DMS53 treated with DMSO at 0.1 percent for 48 hours (cell line): ENCODE data around the gene KCNH6.

ENCODE experiments used
- DNase-seq: peaks from one replicate; lab custom pipeline; 2025; ENCODE audit not compliant: unreplicated experiment; lab: John Stamatoyannopoulos, UW

The KCNH6 gene

DNA sequence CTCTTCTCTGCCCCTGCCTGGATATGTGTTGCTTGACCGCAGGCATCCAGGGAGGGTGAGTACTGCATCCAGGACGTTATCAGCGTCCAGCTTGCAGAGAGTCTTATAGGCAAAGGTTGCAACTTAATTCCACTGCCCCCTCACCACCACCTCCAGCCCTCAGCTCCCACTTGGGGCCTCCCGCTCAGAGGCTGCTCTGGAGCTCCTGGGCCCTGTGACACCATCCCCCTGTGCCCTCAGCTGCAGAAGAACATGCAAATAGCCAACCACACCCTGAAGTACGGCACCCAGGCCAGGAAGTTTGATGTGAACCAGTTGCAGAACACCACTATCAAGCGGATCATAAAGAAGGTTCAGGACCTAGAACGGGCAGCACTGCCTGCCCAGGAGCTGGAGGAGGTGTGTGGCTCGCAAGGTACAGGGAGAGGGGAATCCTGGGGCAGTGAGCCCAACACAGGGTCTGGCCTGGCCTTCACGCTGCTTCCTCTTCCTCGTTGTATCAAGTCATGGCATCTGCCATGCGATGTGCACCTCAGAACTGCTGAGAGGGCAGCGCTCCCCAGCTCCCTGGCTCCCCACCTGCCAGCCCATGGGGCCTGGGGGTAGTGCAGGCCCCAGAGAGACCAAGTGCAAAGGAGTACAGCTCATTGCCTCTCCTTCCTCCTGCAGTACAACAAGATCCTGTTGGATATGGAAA, 36.7 kb upstream of the KCNH6 start:
- DNase-seq: no peak

DNA sequence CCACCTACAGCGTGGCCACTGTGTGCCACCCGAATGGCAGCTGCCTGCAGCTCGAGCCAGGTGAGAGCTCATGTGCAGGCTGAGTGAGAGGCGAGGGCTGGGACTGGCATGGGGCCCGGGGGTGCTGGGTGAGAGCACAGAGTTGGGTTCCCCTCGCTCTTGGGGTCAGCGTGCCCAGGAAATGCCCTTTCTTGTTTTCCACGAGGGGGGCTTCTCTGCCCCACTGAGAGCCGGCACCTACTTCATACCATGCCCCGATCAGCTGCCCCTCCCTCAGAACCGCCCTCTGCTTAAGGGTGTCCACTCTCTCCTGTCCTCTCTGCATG, 36.2 kb upstream of the KCNH6 start:
- no peak for DNase-seq

DNA sequence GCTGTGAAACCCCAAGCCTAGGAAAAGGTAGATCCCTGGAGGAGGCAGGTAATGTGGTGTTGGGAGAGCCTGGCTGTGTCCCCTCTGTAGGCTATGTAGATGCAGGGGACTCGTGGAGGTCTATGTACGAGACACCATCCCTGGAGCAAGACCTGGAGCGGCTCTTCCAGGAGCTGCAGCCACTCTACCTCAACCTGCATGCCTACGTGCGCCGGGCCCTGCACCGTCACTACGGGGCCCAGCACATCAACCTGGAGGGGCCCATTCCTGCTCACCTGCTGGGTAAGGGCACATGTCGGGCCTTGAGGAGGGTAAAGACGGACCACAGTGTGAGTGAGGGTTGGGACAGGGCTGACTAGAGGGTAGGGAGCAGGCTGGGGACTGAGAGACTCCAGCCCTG, 34.3 kb upstream of the KCNH6 start:
- no peak for DNase-seq

DNA sequence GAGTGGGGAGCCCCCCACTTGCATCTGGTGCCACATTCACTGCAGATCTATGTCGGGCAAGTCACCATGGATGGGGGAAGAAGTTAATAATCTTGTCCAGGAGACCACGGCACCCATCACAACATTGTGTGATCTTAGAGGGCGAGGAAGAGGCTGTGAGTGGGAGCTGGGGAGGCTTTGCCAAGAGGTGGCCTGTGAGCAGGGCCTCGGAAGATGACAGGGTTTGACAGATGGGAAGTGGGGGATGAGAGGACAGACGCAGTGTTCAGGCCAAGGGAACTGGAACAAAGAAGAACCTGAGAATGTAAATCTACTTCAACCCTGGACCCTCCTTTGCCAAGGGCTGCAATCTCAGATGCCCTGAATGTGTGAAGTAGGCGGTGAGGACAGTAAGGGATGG, 33.9 kb upstream of the KCNH6 start:
- no peak for DNase-seq

DNA sequence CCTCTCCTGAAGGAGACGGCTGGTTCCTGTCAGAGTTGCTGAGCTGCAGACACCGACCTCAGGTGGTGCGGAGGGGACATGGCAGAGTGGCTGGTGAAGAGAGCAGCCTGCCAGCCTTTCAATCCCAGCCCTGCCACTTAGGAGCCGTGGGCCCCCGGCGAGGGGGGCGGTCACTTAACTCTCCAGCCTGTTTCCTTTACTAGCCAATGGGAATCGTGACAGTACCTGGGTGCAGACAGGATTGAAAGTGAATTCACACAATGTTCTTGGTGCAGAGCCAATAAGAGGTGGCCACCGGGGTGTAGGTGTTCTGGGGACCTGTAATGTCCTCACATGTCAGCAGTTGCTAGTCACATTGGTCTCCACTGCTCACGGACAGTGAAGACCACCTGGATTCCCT, 32.8 kb upstream of the KCNH6 start:
- DNase-seq: no peak

DNA sequence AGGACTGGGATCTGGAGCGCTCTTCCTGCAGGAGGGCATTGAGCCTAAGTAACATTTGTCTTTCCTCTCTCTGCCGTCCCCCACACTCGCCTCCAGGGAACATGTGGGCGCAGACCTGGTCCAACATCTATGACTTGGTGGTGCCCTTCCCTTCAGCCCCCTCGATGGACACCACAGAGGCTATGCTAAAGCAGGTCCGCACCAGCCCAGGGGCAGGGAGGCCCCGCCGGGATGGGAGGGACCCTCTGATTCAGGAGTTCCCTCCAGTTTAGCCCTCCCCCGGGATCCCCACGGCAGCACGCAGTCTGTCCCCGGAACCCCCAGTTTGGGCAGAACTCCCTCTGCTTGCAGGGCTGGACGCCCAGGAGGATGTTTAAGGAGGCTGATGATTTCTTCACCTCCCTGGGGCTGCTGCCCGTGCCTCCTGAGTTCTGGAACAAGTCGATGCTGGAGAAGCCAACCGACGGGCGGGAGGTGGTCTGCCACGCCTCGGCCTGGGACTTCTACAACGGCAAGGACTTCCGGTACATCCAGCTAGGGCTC, 32.2 kb upstream of the KCNH6 start:
- no peak for DNase-seq

DNA sequence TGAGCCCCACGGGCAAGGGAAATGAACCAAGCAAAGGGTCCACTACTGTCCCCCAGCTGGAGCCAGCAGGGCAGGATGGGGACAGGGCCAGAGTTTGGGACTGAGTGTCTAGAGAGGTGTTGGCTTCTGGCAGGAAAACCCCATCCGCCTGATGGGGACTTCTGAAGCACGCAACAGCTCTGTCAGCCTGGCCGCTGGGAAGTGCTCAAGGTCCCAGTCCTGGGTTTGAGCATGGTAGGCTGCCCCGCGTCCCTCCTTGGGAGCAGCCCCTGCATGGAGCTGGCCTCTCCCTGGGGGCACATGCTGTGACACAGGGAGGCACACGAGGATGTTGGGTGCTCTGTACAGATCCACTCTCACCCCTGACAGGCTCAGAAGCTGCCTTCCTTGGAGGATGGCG, 31.7 kb upstream of the KCNH6 start:
- DNase-seq: no peak

DNA sequence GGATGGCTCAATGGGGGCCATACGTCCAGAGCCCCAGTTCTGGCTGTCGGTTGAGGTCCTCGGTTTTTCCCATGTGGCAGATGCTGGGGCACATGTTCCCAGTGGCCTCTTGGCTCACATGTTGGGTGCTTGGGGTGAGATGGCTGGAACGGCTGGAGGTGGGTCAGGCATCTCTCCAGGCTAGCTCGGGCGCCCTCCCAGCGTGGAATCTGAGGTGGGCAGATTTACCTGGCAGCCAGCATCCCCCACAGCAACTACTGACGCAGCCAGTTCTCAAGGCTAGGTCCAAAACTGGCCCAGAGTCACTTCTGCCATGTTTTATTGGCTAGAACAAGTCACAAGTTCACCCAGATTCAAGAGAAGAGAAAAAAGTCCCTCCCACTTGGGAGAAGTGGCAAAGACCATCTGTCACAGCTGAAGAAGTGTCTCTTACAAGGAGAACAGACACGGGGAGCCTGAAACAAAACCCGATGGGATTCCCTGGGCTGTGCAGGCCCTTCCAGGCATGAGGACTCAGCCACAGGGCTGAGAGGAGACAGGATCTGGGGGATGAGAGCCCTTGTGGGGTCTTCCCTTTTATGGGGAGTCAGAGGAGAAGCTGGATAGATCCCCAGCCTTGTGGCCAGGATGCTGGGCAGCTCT, 31.1 kb upstream of the KCNH6 start:
- DNase-seq: no peak

DNA sequence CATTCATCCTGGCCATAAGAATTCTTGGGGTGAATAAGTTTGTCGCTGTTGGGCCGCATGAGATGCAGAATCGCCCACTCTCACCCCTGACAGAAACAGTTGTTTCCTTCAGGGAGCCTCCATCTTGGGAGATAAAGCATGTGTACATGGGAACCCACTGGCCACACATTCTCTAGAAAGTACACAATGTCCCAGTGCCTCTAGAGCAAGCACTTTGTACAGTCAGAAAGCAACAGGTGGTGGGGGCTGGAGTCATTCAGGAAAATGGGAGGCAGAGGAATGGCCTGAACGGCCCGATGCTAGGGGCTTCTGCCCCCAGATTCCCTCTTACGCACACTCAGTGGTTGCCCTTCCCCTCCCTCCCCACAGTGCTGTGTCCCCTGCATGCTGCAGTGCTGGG, 30.2 kb upstream of the KCNH6 start:
- DNase-seq: no peak

DNA sequence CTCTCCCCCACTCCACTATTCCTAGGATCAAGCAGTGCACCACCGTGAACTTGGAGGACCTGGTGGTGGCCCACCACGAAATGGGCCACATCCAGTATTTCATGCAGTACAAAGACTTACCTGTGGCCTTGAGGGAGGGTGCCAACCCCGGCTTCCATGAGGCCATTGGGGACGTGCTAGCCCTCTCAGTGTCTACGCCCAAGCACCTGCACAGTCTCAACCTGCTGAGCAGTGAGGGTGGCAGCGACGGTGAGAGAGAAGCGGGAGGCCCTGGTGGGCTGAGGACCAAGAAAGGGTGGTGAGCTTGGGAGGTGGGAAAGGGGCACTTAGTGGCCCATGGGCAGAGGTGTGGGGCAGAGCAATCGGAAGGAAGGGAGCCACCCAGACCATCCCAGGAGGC, 29.7 kb upstream of the KCNH6 start:
- DNase-seq: no peak

DNA sequence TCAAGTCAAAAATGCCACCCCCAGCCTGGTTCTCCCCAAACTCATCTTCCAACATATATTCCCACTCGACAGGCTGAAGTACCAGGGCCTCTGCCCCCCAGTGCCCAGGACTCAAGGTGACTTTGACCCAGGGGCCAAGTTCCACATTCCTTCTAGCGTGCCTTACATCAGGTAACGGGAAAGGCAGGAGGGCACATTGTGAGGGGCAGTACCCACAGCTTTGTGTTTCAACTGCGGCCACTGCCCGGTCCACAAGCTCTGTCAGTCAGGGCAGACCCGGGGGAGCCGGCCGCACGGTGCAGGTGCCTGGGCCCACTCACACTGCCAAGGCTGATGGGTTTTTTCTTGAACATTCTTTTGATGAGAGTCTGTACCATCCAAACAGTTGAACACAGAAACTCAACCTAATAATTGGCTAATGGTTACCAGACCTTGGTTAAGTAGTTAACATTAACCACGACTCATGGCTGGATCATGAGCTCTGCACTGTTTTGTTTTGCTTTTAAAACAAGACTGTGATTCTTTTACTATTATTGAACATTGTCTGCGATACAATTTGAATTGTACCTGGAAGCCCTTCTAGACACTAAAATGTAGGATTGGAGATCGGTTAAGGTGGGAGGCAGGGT, 28.7 kb upstream of the KCNH6 start:
- DNase-seq: no peak

DNA sequence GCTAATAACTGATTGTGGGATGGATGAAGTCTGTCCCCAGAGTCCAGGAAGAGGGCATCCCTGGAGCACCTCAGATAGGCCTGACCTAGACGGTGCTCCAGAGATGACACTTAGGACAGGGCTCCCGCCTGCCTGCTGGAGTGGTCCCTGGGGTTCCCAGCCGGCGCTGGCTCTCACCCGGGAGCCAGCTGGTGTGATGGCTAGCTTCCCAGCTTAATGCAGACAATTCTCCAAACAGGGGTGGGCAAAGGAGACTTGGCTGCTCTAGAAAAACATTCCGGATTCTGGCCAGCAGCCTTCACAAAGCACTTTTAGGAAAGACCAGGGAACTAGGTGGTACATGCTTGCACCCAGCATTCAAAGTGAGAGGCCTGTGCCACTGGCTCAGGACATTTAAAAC, 27.7 kb upstream of the KCNH6 start:
- DNase-seq: no peak

DNA sequence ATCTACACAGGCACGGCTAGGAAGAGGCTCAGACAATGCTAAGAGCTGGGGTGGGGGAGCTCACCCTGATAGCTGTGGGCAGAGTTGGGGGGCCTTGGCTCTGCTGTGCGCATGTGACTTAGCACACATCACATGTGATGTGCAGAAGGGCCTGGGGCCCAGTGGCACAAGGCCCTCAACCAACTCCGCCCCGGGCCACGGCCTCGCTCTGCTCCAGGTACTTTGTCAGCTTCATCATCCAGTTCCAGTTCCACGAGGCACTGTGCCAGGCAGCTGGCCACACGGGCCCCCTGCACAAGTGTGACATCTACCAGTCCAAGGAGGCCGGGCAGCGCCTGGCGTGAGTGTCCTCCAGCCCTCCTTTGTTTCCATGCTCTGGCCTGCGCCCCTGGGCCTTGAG, 27.0 kb upstream of the KCNH6 start:
- DNase-seq: no peak

DNA sequence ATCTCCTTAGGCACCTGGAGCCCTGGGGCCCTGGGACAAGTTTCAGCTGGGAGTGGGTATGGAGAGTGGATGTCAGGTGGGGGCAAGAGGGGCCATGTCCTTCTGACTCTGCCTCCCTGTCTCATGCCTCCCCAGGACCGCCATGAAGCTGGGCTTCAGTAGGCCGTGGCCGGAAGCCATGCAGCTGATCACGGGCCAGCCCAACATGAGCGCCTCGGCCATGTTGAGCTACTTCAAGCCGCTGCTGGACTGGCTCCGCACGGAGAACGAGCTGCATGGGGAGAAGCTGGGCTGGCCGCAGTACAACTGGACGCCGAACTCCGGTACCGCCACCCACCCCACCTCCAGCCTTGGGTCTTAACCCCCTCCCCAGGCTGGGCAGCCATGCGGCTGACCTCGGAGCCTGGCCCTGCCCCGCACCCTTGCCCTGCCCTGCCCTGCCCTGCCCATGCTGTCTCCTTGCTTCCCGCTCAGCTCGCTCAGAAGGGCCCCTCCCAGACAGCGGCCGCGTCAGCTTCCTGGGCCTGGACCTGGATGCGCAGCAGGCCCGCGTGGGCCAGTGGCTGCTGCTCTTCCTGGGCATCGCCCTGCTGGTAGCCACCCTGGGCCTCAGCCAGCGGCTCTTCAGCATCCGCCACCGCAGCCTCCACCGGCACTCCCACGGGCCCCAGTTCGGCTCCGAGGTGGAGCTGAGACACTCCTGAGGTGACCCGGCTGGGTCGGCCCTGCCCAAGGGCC, 26.3 kb upstream of the KCNH6 start:
- no peak for DNase-seq

DNA sequence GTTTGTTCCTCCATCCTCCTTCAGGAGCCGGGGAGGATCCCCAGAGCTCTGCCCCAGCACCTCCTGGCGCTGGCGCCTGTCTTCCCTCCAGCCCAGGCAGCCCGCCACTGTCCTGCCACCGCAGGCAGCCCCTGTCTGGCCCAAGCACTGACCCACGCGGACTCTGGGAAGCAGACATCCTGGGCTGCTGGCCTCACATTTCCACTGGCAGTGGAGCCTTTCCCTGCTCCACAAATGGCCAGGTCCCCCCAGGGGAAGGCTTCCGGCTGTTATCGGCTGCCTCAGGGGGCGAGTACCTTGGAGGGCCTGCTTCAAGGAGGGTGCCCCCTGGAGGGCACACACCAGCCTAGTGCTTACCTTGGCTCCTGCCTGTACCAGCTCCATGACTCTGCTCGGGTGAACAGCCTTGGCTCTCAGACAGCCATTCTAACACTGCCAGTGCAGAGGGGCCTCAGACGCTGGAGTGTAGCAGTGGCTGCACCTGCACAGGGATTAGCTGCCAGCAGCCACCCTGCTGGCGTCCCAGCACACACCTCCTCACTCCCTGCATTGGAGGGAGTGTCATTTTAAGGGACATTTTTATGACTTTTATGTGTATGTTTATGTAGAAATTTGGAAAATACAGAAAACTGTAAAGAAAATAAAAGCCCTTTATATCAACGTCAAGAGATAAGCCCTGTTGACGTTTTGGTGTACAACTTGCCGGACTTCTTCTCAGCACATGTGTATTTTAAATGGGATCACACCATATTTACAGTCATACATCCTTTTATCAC, 25.3 kb upstream of the KCNH6 start:
- DNase-seq: no peak

DNA sequence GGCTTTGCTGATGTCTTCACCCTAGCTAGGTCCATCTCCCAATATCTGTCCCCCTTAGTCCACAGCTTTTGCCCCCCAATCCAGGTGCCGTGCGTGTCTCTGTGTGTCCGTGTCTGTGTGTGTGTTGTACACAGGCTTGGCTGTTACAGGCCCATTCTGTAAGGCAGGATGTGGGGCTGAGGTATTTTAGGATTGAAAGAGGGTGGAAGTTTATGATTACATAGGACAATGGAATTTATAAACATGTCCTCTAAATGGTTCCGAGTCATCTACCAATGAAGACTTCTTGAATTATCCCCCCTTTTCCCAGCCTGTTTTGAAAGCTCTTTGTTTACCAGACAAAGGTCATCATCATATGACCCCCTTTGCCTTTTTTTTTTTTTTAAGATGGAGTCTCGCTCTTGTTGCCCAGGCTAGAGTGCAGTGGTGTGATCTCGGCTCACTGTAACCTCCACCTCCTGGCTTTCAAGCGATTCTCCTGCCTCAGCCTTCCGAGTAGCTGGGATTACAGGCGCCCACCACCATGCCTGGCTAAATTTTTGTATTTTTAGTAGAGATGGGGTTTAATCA, 24.4 kb upstream of the KCNH6 start:
- DNase-seq: no peak

DNA sequence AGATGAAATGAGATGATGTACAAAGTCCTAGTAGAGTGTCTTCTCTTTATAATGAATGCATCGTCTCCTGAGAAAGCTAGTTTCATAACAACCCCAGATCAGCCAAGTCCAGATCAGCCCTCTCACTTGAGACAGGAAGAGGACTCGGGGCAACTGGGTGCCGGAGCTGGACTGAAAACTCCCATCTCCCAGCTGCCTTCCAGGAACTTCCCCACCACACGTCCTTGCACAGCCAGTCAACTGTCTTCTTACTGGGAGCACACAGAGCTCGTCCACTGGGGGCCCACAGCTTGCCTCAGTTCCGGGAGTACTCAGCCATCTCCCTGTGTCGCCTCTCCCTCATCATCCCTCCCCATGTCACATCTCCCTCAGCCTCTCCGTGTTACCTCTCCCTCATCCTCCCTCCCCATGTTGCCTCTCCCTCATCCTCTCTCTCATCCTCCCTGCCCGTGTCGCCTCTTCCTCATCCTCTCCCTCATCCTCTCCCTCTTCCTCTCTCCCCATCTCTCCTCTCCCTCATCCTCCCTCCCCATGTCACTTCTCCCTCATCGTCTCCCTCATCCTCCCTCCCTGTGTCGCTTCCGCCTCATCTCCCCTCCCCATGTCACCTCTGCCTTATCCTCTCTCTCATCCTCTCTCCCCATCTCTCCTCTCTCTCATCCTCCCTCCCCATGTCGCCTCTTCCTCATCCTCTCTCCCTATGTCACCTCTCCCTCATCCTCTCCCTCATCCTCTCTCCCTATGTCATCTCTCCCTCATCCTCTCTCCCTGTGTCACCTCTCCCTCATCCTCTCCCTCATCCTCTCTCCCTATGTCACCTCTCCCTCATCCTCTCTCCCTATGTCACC, 22.4 kb upstream of the KCNH6 start:
- no peak for DNase-seq

DNA sequence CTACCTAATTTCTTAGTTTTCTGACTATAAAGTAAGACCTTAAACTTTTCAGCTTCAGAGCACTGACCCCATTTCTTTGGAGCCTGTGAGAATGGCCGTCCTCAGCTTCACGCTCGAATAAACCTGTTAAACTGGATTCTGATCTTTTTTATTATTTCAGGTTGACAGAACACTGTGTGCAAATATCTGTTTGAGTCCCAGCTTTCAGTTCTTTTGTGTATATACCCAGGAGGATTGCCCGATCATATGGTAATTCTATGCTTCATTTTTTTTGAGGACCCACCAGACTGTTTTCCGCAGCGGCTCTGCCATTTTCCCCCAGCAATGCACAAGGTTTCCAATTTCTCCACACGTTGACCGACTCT, 19.8 kb upstream of the KCNH6 start:
- DNase-seq: peak; percentile 1

DNA sequence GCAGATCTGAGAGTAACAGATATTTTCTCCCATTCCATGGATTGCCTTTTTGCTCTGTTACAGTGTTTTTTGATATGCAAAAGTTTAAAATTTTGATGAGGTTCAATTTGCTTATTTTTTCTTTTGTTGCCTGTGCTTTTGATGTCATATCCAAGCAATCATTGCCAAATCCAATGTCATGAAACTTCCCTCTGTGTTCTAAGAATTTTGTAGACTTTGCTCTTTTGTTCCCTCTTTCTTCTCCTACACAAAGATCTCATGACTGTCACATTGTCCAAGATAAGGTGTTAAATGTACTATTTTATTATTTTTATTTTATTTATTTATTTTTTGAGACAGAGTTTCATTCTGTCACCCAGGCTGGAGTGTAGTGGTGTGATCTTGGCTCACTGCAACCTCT, 18.9 kb upstream of the KCNH6 start:
- DNase-seq: no peak

DNA sequence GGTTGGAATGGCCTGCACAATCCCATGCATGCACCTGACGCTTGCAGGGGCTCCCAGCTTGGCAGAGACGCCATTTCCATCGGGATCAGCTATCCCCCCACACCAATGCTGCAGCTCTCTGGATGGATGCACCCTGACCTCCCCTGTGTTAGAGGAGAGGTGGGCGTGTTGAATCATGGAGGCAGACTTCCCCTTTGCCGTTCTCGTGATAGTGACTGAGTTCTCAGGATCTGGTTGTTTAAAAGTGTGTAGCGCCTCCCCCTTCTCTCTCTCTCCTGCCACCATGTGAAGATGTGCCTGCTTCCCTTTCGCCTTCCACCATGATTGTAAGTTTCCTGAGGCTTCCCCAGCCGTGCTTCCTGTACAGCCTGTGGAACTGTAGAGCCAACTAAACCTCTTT, 17.8 kb upstream of the KCNH6 start:
- no peak for DNase-seq
